Muscle layer of colon (tissue), 2 donors: ENCODE measurements around the gene RXRA.

Source experiments
- H3K27ac ChIP-seq: one replicate; pipeline ENCODE4 v1.7.0; 2013; ENCODE audit warnings: low read depth, mild to moderate bottlenecking, low read length, moderate library complexity
- H3K27me3 ChIP-seq, 2 donors: one replicate each; pipeline ENCODE4 v1.7.0; 2013; ENCODE audit warnings: low read length in 2 of 2, mild to moderate bottlenecking in 2 of 2; ENCODE audit not compliant: insufficient read depth in 2 of 2, control insufficient read depth in 1 of 2
- H3K36me3 ChIP-seq: one replicate; pipeline ENCODE4 v1.7.0; 2013; ENCODE audit warnings: mild to moderate bottlenecking, low read length; ENCODE audit not compliant: insufficient read depth
- H3K4me1 ChIP-seq: one replicate; pipeline ENCODE4 v1.7.0; 2013; ENCODE audit warnings: mild to moderate bottlenecking, low read length; ENCODE audit not compliant: insufficient read depth
- H3K4me3 ChIP-seq, 2 donors: one replicate each; pipeline ENCODE4 v1.7.0; 2013; ENCODE audit warnings: low read length in 2 of 2, low read depth in 1 of 2, mild to moderate bottlenecking in 1 of 2, moderate library complexity in 1 of 2
- H3K9ac ChIP-seq: one replicate; pipeline ENCODE4 v1.7.0; 2013; ENCODE audit warnings: low read length
- H3K9me3 ChIP-seq: one replicate; pipeline ENCODE4 v1.7.0; 2013; ENCODE audit warnings: mild to moderate bottlenecking, low read length
- donor health status: abdominal sarcoma.
- donor health status: Adenocarcinoma of cecum.

The RXRA gene

DNA sequence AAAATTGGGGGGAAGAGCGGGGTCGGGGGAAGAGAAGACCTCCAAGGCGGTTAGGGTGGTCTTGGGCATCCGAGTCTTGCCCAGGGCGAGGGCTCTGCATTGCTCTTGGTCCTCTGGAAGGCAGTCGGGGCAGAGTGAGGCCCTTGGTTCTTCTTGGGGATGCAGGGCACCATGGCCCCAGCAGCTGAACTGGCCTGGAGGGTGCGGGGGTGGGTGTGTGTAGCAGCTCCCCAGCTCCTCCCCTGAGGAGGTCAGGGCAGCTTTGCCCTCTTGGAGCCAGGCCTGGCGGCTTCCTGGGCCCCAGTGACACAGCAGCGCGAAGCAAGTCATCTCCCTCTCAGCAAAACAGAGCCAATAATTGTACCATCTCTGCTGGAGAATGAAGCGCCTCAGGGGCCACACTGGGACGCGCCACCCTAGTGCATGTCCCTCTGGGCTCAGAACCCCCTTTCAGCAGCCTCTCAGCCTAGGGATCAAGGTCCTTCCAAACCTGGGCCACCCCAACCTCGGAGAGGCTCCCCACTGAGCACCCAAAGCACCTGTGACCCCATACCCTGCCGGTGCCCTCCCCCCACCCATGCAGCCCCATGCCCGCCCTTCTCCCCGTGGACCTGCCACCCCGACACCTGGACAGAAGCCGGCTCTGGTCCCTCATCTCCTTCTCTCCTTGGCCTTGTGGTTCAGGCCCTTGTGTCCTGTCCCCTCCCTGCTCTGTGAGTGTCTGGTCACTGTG is 10.4 kb upstream of the RXRA start:
- Histone ChIP-seq H3K36me3 (no peaks in the 10 kb centered on the region), H3K4me3 (no peak overlapping the region), H3K27me3 (no peaks in the 10 kb centered on the region), H3K9me3 (no peaks in the 10 kb centered on the region), H3K27ac (no peak overlapping the region), H3K4me1 (peaks cover 19% of the 10 kb centered on the region), H3K9ac (no peak overlapping the region)

DNA sequence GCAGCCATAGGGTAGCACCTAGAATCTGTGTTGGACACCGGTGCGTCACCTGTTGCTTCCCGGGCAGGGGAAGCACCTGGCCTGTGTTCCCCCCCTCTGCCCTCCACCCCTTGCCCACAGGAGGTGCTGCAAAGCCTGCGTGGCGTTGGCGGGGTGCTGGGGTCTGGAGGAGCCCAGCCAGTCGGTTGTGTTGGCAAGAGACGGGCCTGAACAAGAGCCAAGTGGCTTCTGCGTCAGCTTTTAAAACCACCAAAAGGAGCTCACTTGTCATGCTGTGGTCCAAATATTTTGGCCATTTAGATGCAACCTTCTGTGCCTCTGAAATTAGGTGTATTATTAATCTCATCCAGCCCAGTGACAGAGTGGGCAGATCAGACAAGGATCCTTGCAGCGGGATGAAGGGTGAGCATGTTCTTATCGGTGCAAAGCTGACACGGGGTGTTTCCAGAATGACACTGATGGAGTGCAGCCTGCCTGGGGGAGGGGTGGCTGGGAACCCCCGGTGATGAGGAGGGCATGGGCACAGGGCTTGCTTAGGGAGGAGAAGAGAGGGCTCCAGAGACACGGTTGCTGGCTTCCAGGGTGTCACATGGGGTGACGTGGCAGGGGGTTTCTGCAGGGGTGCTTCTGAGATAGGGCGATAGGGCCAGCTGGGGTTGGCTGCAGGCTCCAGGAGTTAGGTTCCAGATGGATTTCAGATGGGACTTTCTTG is 9.7 kb upstream of the RXRA start:
- no peaks in the 10 kb centered on the region for H3K36me3 ChIP-seq
- peak overlapping the region in 1 of 2 donors; percentile 26 for H3K4me3 ChIP-seq
- H3K9me3 ChIP-seq = no peaks in the 10 kb centered on the region
- H3K27me3 ChIP-seq = no peaks in the 10 kb centered on the region
- H3K4me1 ChIP-seq = peaks cover 19% of the 10 kb centered on the region
- H3K27ac ChIP-seq = no peak overlapping the region
- H3K9ac ChIP-seq = no peak overlapping the region

DNA sequence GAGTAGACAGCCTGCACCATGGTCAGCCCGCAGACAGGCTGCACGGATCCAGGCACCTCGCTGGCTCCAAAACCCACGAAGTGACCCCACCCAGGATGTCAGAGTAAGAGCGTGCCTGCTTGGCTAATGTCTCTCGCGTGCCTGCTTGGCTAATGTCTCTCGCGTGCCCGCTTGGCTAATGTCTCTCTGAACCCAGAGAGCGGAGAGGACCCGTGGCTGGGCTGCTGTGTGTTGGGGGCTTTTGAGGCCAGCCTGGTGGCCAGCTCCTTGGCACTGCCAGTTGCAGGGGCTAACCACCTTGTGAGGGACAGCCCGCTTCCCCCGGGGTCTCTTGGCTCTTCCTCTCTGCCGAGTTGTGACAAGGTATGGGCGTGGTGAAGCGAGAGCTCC is 8.9 kb upstream of the RXRA start:
- no peaks in the 10 kb centered on the region for H3K36me3 ChIP-seq
- no peaks in the 10 kb centered on the region for H3K27me3 ChIP-seq
- peaks cover 19% of the 10 kb centered on the region for H3K4me1 ChIP-seq
- H3K27ac ChIP-seq = no peak overlapping the region
- no peak overlapping the region for H3K9ac ChIP-seq
- H3K9me3 ChIP-seq = no peaks in the 10 kb centered on the region
- H3K4me3 ChIP-seq = no peak overlapping the region

DNA sequence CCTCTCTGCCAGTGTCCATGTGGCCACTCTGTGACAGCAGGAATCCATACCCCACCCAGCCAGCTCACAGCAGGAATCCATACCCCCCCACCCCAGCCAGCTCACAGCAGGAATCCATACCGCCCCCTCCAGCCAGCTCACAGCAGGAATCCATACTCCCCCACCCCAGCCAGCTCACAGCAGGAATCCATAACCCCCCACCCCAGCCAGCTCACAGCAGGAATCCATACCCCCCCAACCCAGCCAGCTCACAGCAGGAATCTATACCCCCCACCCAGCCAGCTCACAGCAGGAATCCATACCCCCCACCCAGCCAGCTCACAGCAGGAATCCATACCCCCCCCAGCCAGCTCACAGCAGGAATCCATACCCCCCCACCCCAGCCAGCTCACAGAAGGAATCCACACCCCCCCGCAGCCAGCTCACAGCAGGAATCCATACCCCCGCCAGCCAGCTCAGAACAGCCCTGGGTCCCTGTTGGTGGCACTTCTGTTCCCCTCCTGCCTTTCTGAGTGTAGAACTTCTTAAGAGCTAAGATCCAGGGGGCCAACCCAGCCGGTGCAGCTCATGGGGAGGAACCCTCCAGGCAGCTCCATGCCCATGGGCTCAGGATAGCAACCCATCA is 8.4 kb upstream of the RXRA start:
- peaks cover 19% of the 10 kb centered on the region for H3K4me1 ChIP-seq
- H3K27ac ChIP-seq = no peak overlapping the region
- H3K4me3 ChIP-seq = no peak overlapping the region
- H3K9ac ChIP-seq = no peak overlapping the region
- H3K9me3 ChIP-seq = no peaks in the 10 kb centered on the region
- H3K36me3 ChIP-seq = no peaks in the 10 kb centered on the region
- no peaks in the 10 kb centered on the region for H3K27me3 ChIP-seq

DNA sequence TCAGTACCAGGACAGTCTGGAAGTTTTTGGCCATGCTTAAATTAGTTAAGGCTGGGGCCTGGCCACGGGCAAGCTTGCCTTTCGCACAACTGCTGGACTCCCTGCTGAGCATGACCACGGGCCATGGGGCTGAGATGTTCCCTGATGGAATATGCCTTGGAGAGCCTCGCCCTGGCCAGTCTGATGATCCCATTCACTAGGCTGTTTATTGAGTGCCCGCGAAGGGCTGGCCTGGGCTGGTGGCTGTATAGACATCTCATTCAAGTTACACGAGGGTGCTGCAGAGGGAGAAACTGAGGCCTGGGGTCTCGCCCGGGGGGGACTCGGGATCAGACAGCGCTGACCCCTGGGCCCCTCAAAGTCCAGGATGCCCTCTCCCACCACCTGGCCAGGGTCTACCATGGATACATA is 7.8 kb upstream of the RXRA start:
- peaks cover 19% of the 10 kb centered on the region for H3K4me1 ChIP-seq
- H3K27ac ChIP-seq = no peak overlapping the region
- no peaks in the 10 kb centered on the region for H3K36me3 ChIP-seq
- no peak overlapping the region for H3K4me3 ChIP-seq
- no peaks in the 10 kb centered on the region for H3K27me3 ChIP-seq
- no peak overlapping the region for H3K9ac ChIP-seq
- no peaks in the 10 kb centered on the region for H3K9me3 ChIP-seq

DNA sequence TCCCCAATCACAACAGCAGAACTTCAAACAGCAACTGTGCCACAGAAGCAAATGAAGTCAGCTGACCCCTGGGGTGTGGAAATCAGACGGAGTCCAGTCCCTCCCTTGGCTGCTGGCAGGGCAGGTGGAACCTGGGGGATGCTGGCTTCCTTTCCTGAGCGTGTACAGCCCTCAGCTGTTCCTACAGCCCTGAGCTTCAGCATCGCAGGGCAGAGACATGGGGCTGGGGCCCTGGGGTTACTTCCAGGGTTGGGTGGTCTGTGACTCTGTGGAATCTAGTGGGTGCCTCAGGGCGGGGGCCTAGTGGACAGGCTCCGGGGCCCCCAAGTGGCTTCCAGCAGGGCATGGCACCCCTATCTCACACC is 7.3 kb upstream of the RXRA start:
- Histone ChIP-seq H3K27me3 (no peaks in the 10 kb centered on the region), H3K4me1 (peaks cover 19% of the 10 kb centered on the region), H3K27ac (no peak overlapping the region), H3K9me3 (no peaks in the 10 kb centered on the region), H3K36me3 (no peaks in the 10 kb centered on the region), H3K9ac (no peak overlapping the region), H3K4me3 (no peak overlapping the region)

DNA sequence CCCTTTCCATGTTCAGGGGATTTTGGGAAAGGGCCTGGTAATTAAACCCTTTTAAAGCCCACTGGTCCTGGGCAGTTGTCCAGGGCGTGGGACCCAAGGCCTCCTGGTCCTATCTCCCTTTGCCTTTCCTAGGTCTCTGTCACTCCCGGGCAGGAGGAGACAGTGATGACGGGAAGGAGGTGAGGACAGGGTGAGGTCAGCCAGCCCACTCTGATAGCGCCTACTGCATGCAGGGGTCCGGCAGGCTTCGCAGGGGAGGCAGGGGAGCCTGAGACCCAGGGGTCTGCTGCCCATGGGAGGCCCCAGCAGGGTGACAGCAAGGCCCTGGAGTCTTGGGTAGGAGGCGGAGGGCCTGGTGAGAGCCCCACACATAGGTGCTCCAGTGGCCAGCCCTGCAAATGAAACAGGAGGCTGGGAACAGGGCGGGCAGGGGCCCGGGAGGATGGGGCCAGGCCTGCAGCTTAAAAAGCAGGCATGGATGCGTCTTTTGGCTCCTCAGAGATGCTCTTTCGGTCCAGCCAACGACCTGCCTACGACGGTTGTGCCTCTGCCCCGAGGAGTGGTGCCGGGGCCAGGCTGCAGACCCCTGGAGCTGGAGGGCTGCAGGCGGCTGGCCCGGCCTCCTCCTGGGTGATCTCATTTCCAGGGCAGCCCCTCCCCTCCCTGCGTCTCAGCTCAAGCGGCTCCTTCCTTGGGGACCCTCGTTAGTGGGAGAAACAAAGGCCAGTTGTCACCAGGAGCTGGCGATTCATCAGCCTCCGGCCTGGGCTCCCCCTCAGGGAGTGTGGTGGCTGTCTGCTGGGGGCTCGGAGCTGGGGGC is 6.7 kb upstream of the RXRA start:
- no peak overlapping the region for H3K27ac ChIP-seq
- H3K9ac ChIP-seq = no peak overlapping the region
- no peaks in the 10 kb centered on the region for H3K9me3 ChIP-seq
- no peaks in the 10 kb centered on the region for H3K27me3 ChIP-seq
- H3K36me3 ChIP-seq = no peaks in the 10 kb centered on the region
- H3K4me3 ChIP-seq = no peak overlapping the region
- H3K4me1 ChIP-seq = peaks cover 24% of the 10 kb centered on the region

DNA sequence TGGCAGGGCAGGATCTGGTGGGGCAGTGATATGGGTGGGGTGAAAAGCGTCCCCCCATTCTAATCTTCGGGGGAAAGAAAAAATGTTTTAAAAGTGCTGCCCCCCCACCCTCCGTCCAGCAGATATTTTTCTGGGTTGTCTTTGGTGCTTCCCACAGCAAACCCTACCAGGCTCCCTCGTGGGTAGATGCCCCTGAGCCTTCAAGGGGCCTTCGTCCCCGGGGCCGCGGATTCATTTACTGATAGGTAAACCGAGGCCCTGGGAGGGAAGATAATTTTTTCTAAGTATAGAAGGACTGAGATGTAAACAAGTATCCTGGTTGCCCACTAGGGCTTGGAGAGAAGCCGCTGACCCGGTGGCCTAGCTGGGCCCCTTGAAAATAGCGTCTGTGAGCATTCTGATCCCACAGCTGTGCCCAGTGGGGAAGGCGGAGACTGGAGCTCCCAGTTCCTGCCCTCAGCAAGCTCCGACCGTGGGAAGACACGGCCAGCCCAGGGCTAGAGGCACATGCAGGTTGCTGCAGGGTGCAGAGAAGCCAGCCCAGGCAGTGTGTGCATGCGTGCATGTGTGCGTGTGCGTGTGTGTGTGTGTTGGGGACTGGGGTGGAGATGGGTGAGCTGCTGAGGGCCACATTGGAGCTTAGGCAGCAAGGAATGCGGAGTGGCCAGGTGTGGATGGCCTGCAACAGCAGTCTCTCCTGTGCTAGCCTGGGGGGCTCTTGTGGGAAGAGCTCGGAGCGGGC is 6.0 kb upstream of the RXRA start:
- no peak overlapping the region for H3K9ac ChIP-seq
- no peak overlapping the region for H3K27ac ChIP-seq
- no peaks in the 10 kb centered on the region for H3K36me3 ChIP-seq
- H3K27me3 ChIP-seq = no peaks in the 10 kb centered on the region
- H3K4me3 ChIP-seq = no peak overlapping the region
- peaks cover 27% of the 10 kb centered on the region for H3K4me1 ChIP-seq
- no peaks in the 10 kb centered on the region for H3K9me3 ChIP-seq

DNA sequence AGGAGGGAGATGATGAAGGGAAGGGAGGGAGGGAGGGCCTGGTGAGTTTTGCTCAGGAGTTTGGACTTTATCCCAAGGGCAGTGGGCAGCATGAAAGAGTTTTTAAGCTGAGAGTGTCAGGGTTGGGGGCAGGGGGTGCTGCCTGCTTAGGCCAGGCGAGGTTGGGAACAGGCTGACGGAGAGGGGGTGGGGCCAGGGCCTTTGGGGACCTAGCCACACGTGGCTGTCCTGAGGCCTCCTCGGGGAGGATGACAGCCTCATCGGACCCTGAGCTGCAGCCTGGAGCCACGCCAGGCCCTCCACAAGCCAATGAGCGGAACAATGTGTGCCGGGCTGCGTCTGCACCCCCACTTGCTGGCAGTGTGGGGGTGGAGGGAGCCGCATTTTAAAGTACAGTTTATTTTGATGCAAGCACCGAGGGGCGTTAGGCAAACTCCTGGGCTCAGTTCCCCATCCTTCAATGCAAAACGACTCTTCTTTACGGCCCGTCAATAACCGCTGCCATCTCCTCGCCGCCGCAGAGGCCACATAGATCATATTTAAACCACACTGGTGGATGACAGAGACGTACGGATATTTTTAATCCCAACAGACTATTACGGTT is 5.3 kb upstream of the RXRA start:
- H3K4me3 ChIP-seq = no peak overlapping the region
- no peaks in the 10 kb centered on the region for H3K36me3 ChIP-seq
- H3K27ac ChIP-seq = no peak overlapping the region
- H3K4me1 ChIP-seq = peaks cover 27% of the 10 kb centered on the region
- no peak overlapping the region for H3K9ac ChIP-seq
- H3K27me3 ChIP-seq = no peaks in the 10 kb centered on the region
- no peaks in the 10 kb centered on the region for H3K9me3 ChIP-seq

DNA sequence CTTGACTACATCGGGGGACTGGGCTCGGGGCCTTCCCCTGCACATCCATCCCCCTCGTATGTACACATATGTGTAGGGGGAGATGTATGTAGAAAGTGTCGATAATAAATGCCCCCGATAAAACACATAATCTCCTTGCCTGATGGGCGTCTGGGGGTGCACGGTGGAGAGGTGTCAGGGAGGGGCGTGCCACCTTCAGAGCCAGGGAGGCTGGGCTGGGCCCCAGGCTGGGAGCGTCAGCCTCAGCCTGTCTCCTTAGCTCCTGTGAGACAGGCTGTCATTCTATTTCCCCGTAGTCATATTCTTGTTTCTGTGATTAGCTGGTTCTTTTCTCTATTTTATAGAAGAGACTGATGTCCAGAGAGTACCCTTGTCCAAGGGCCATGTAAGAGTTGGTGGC is 4.7 kb upstream of the RXRA start:
- H3K27me3 ChIP-seq = no peaks in the 10 kb centered on the region
- no peaks in the 10 kb centered on the region for H3K9me3 ChIP-seq
- H3K4me1 ChIP-seq = peaks cover 22% of the 10 kb centered on the region
- H3K27ac ChIP-seq = no peak overlapping the region
- H3K9ac ChIP-seq = no peak overlapping the region
- H3K36me3 ChIP-seq = no peaks in the 10 kb centered on the region
- no peak overlapping the region for H3K4me3 ChIP-seq
